Trophoblast cell (in vitro differentiated cells and primary cell): ENCODE results near the gene FYN.
"Not testable (repeated sequence)": the region's sequence is repeated elsewhere in the genome, so short reads cannot be mapped to it uniquely, and the experiment has no call there.

Experiments used
- DNase-seq, 2 donors: peaks; one replicate each; pipeline ENCODE4 v3.0.0-alpha.2; 2016
- H2AFZ ChIP-seq: 2 replicates; pipeline ENCODE4 v1.6.1; 2013; ENCODE audit warnings: low read length, moderate library complexity, mild to moderate bottlenecking; ENCODE audit not compliant: insufficient read depth, poor library complexity
- H2AK5ac ChIP-seq: 2 replicates; pipeline ENCODE4 v1.6.1; 2013; ENCODE audit warnings: mild to moderate bottlenecking, low read length
- H2BK120ac ChIP-seq: 2 replicates; pipeline ENCODE4 v1.6.1; 2013; ENCODE audit warnings: low read length, mild to moderate bottlenecking, moderate library complexity; ENCODE audit not compliant: insufficient read depth, poor library complexity
- H2BK12ac ChIP-seq: 2 replicates; pipeline ENCODE4 v1.6.1; 2013; ENCODE audit warnings: mild to moderate bottlenecking, low read length, moderate library complexity
- H2BK5ac ChIP-seq: 2 replicates; pipeline ENCODE4 v1.6.1; 2013; ENCODE audit warnings: low read length, low read depth, moderate library complexity, mild to moderate bottlenecking; ENCODE audit not compliant: poor library complexity
- H3K14ac ChIP-seq: 2 replicates; pipeline ENCODE4 v1.6.1; 2013; ENCODE audit warnings: mild to moderate bottlenecking, low read length
- H3K18ac ChIP-seq: 2 replicates; pipeline ENCODE4 v1.6.1; 2013; ENCODE audit warnings: mild to moderate bottlenecking, low read length
- H3K23ac ChIP-seq: 2 replicates; pipeline ENCODE4 v1.6.1; 2013; ENCODE audit warnings: low read length
- H3K27ac ChIP-seq: 2 replicates; pipeline ENCODE4 v1.5.1; 2013; ENCODE audit warnings: low read depth, mild to moderate bottlenecking, inconsistent platforms, low read length, moderate library complexity
- H3K27me3 ChIP-seq: 2 replicates; pipeline ENCODE4 v1.6.1; 2013; ENCODE audit warnings: inconsistent platforms, mild to moderate bottlenecking, low read length, moderate library complexity; ENCODE audit not compliant: insufficient read depth
- H3K36me3 ChIP-seq, 2 experiments: 1 replicate in 1 of 2; 2 replicates in 1 of 2; pipeline ENCODE4 v1.6.1; 2013; ENCODE audit warnings: low read length in 2 of 2, mild to moderate bottlenecking in 2 of 2, moderate library complexity in 1 of 2; ENCODE audit not compliant: insufficient read depth in 2 of 2, control insufficient read depth in 1 of 2
- H3K4ac ChIP-seq: 2 replicates; pipeline ENCODE4 v1.6.1; 2013; ENCODE audit warnings: low read depth, mild to moderate bottlenecking, low read length, moderate library complexity
- H3K4me1 ChIP-seq, 2 experiments: 1 replicate in 1 of 2; 2 replicates in 1 of 2; pipeline ENCODE4 v1.6.1; 2013; ENCODE audit warnings: low read length in 2 of 2, mild to moderate bottlenecking in 2 of 2, moderate library complexity in 1 of 2; ENCODE audit not compliant: insufficient read depth in 2 of 2, control insufficient read depth in 1 of 2
- H3K4me2 ChIP-seq: 2 replicates; pipeline ENCODE4 v1.6.1; 2013; ENCODE audit warnings: inconsistent platforms, mild to moderate bottlenecking, low read length, moderate library complexity
- H3K4me3 ChIP-seq: 2 replicates; pipeline ENCODE4 v1.5.1; 2013; ENCODE audit warnings: mild to moderate bottlenecking, low read depth, low read length, inconsistent platforms
- H3K79me1 ChIP-seq: one replicate; pipeline ENCODE4 v1.6.1; 2013; ENCODE audit warnings: low read length
- H3K79me2 ChIP-seq: 2 replicates; pipeline ENCODE4 v1.6.1; 2013; ENCODE audit warnings: low read length, mild to moderate bottlenecking; ENCODE audit not compliant: control insufficient read depth, insufficient read depth, poor library complexity
- H3K9ac ChIP-seq: 2 replicates; pipeline ENCODE4 v1.6.1; 2013; ENCODE audit warnings: mild to moderate bottlenecking, low read length
- H3K9me3 ChIP-seq: 2 replicates; pipeline ENCODE4 v1.6.1; 2013; ENCODE audit warnings: low read depth, mild to moderate bottlenecking, control low read depth, inconsistent platforms, low read length; ENCODE audit not compliant: insufficient read depth
- H4K12ac ChIP-seq: 2 replicates; pipeline ENCODE4 v1.6.1; 2013; ENCODE audit warnings: low read depth, mild to moderate bottlenecking, low read length, moderate library complexity
- H4K8ac ChIP-seq: 2 replicates; pipeline ENCODE4 v1.6.1; 2013; ENCODE audit warnings: low read depth, mild to moderate bottlenecking, low read length, moderate library complexity
- H4K91ac ChIP-seq: one replicate; pipeline ENCODE4 v1.6.1; 2013; ENCODE audit warnings: low read depth, mild to moderate bottlenecking, low read length, moderate library complexity
- WGBS: extraction: QIAGEN DNeasy Blood & Tissue Kit; methylation state at CpG from one replicate; pipeline ENCODE4 v1.1.7; 2013; ENCODE audit warnings: missing lambda C conversion rate; ENCODE audit not compliant: insufficient read length, insufficient coverage; ENCODE audit errors: extremely low coverage; 5-methylcytosine and 5-hydroxymethylcytosine counted together

The FYN gene

GRCh38 chr6:111909238-111909637, 36.0 kb upstream of the FYN start:
- peak in 1 of 2 donors; percentile 71 for DNase-seq
- Histone ChIP-seq H3K79me1 (no peaks in the 10 kb centered on the region), H4K8ac (no peak overlapping the region), H3K27me3 (no peaks in the 10 kb centered on the region), H3K18ac (no peak overlapping the region), H3K9ac (no peak overlapping the region), H4K91ac (no peak overlapping the region), H3K9me3 (no peaks in the 10 kb centered on the region), H2AK5ac (no peak overlapping the region), H2BK120ac (no peak overlapping the region), H4K12ac (no peak overlapping the region), H2BK12ac (no peak overlapping the region), H2AFZ (no peak overlapping the region), H3K4me3 (no peak overlapping the region), H3K4me1 (no peaks in the 10 kb centered on the region), H2BK5ac (no peak overlapping the region), H3K23ac (no peak overlapping the region), H3K79me2 (no peaks in the 10 kb centered on the region), H3K14ac (no peak overlapping the region), H3K4me2 (no peak overlapping the region), H3K27ac (no peak overlapping the region), H3K36me3 (no peaks in the 10 kb centered on the region), H3K4ac (no peak overlapping the region)
- WGBS, result no CpG with 5 or more reads among the region's 3 CpGs

GRCh38 chr6:111908365-111908764, 35.1 kb upstream of the FYN start:
- H3K27me3 ChIP-seq, H3K9ac ChIP-seq, H3K18ac ChIP-seq, H2BK120ac ChIP-seq, H4K12ac ChIP-seq, H2BK12ac ChIP-seq, DNase-seq, H3K79me2 ChIP-seq, H3K27ac ChIP-seq, H3K36me3 ChIP-seq, H4K8ac ChIP-seq, H3K79me1 ChIP-seq, H3K4ac ChIP-seq, H2AK5ac ChIP-seq, H3K4me1 ChIP-seq, H3K14ac ChIP-seq, H3K23ac ChIP-seq, H3K4me2 ChIP-seq, H3K9me3 ChIP-seq, H2AFZ ChIP-seq, H2BK5ac ChIP-seq, H4K91ac ChIP-seq, H3K4me3 ChIP-seq: not testable (repeated sequence)
- WGBS, result no CpG with 5 or more reads among the region's 17 CpGs

GRCh38 chr6:111900735-111901134, 27.5 kb upstream of the FYN start:
- Histone ChIP-seq H3K14ac (no peak overlapping the region), H3K27ac (no peak overlapping the region), H4K91ac (no peak overlapping the region), H4K8ac (no peak overlapping the region), H2BK120ac (no peak overlapping the region), H3K9ac (no peak overlapping the region), H2BK5ac (no peak overlapping the region), H3K23ac (no peak overlapping the region), H3K36me3 (no peaks in the 10 kb centered on the region), H3K18ac (no peak overlapping the region), H2BK12ac (no peak overlapping the region), H3K4me3 (no peak overlapping the region), H3K27me3 (no peaks in the 10 kb centered on the region), H3K79me1 (no peaks in the 10 kb centered on the region), H2AFZ (no peak overlapping the region), H3K4me2 (no peak overlapping the region), H2AK5ac (no peak overlapping the region), H3K9me3 (no peaks in the 10 kb centered on the region), H4K12ac (no peak overlapping the region), H3K79me2 (no peaks in the 10 kb centered on the region), H3K4ac (no peak overlapping the region), H3K4me1 (no peaks in the 10 kb centered on the region)
- WGBS, result no CpG with 5 or more reads among the region's 5 CpGs
- DNase-seq, result no peak

GRCh38 chr6:111899531-111899930, 26.3 kb upstream of the FYN start:
- H3K36me3 ChIP-seq, result no peaks in the 10 kb centered on the region
- no peaks in the 10 kb centered on the region for H3K79me1 ChIP-seq
- H4K12ac ChIP-seq, result no peak overlapping the region
- H2BK5ac ChIP-seq, result no peak overlapping the region
- no peak overlapping the region for H3K23ac ChIP-seq
- H2AFZ ChIP-seq, result no peak overlapping the region
- no peak overlapping the region for H4K8ac ChIP-seq
- DNase-seq, result peak; percentile 39 to 78
- no peak overlapping the region for H2AK5ac ChIP-seq
- H3K79me2 ChIP-seq, result no peaks in the 10 kb centered on the region
- H3K4me3 ChIP-seq, result no peak overlapping the region
- no peaks in the 10 kb centered on the region for H3K27me3 ChIP-seq
- no CpG with 5 or more reads among the region's 3 CpGs for WGBS
- no peak overlapping the region for H3K4me2 ChIP-seq
- no peak overlapping the region for H3K14ac ChIP-seq
- H3K27ac ChIP-seq, result no peak overlapping the region
- H3K4me1 ChIP-seq, result no peaks in the 10 kb centered on the region
- no peak overlapping the region for H2BK120ac ChIP-seq
- H2BK12ac ChIP-seq, result no peak overlapping the region
- H3K9me3 ChIP-seq, result no peaks in the 10 kb centered on the region
- no peak overlapping the region for H4K91ac ChIP-seq
- H3K18ac ChIP-seq, result no peak overlapping the region
- H3K9ac ChIP-seq, result no peak overlapping the region
- H3K4ac ChIP-seq, result no peak overlapping the region
